Nephron (organoid): Measurements from ENCODE around the gene SOCS1.
A peak's percentile ranks its signal among the peaks of the same experiment; 100 is the strongest.

Source experiments
- H3K27ac Mint-ChIP-seq, 3 experiments: 2 replicates each; pipeline ENCODE4 v1.8.0; 2020; ENCODE audit warnings: mixed read lengths in 3 of 3, mild to moderate bottlenecking in 2 of 3, moderate library complexity in 1 of 3
- H3K27me3 Mint-ChIP-seq: 2 replicates; pipeline ENCODE4 v1.8.0; 2021; ENCODE audit warnings: low read depth, mild to moderate bottlenecking, moderate library complexity, mixed read lengths
- H3K36me3 Mint-ChIP-seq: 2 replicates; pipeline ENCODE4 v1.8.0; 2020; ENCODE audit warnings: low read depth, mixed read lengths
- H3K4me1 Mint-ChIP-seq: 2 replicates; pipeline ENCODE4 v1.8.0; 2020; ENCODE audit warnings: mixed read lengths
- H3K4me3 Mint-ChIP-seq, 3 experiments: 2 replicates each; pipeline ENCODE4 v1.8.0; 2020; ENCODE audit warnings: mild to moderate bottlenecking in 3 of 3, mixed read lengths in 3 of 3, moderate library complexity in 2 of 3
- H3K9me3 Mint-ChIP-seq: 2 replicates; pipeline ENCODE4 v1.8.0; 2020; ENCODE audit warnings: mixed read lengths
- TF ChIP-seq, protein P1 (sequence below), 3 experiments: fragments of 200-600 bp; sonication (generic); IDR thresholded peaks; one replicate each; pipeline ENCODE4 v1.5.0; 2021; ENCODE audit warnings: antibody characterized with exemption in 3 of 3; ENCODE audit not compliant: unreplicated experiment in 3 of 3

Gene SOCS1

DNA sequence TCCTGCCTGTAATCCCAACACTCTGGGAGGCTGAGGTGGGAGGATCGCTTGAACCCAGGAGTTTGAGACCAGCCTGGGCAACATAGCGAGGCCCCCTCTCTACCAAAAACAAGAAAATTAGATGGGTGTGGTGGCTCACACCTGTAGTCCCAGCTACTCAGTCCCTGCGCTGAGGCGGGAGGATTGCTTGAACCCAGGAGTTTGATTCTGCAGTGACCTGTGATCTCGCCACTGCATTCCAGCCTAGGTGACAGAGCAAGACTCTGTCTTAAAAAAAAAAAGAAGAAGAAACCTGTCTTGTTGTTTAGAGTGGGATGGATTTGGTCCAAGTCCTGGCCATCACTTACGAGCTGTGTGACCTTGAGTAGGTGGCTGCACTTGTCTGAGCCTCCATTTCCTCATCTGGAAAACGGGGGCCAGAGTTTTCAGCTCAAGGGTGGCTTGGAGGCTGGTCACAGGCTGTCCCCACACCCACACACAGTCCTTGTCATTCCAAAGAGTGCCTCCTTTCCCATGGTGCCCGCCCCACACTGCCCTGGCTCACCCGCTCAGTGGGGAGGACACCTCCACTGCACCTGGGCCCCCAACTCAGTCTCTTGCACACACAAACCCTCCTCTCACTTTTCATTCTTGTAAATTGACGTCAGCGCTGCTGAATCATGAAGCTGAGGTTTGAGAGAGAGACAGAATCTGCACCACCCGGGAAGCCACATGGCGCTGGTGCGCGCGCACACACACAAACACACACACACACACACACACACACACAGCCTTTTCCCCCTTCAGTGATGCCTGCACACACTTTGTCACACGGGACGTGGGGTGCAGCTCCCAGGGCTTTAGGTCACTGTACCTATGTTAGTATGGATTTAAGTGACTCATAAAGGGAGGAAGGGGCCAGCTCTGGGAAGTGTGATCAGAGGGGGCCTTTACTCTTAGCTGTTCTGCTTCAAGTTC lies 4.2 kb downstream of the SOCS1 start:
- Mint-ChIP-seq H3K27me3 (peaks cover 12% of the 10 kb centered on the region), H3K9me3 (no peaks in the 10 kb centered on the region), H3K4me3 (peak overlapping the region in 2 of 3 experiments; percentile 24 to 48), H3K4me1 (peaks cover 19% of the 10 kb centered on the region), H3K36me3 (peaks cover 12% of the 10 kb centered on the region), H3K27ac (no peak overlapping the region)
- TF ChIP-seq, protein P1, sequence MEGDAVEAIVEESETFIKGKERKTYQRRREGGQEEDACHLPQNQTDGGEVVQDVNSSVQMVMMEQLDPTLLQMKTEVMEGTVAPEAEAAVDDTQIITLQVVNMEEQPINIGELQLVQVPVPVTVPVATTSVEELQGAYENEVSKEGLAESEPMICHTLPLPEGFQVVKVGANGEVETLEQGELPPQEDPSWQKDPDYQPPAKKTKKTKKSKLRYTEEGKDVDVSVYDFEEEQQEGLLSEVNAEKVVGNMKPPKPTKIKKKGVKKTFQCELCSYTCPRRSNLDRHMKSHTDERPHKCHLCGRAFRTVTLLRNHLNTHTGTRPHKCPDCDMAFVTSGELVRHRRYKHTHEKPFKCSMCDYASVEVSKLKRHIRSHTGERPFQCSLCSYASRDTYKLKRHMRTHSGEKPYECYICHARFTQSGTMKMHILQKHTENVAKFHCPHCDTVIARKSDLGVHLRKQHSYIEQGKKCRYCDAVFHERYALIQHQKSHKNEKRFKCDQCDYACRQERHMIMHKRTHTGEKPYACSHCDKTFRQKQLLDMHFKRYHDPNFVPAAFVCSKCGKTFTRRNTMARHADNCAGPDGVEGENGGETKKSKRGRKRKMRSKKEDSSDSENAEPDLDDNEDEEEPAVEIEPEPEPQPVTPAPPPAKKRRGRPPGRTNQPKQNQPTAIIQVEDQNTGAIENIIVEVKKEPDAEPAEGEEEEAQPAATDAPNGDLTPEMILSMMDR (IDR thresholded peaks at IDR 0.05; ENCODE audit: unreplicated experiment in 3 of 3) = no peak

DNA sequence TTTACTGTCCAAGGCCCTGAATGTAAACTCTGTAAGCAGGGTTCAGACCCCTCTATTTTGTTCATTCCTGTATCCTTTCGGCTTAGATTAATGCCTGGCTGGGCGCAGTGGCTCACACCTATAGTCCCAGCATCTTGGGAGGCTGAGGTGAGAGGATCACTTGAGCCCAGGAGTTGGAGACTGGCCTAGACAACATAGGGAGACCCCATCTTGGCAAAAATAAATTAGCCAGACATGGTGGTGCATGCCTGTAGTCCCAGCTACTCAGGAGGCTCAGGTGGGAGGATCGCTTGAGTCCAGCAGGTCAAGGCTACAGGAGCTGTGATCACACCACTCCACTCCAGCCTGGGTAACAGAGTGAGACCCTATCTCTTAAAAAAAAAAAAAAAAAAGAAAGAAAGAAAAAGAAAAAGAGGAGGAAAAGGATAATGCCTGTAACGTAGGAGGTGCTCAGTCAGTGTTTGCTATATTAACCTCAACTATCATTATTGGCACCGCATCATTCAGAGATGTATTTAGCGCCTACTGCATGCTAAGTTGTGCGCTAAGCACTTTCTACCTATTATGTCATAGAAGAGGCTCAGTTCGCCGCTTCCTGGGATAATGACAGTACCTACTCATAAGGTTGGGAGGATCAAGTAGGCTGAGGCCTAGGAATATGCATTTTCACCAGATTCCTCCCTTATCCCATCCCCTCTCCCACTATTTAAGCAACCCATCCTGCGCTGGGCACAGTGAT lies 5.0 kb downstream of the SOCS1 start:
- Mint-ChIP-seq H3K27me3 (peaks cover 11% of the 10 kb centered on the region), H3K4me1 (peaks cover 19% of the 10 kb centered on the region), H3K4me3 (no peak overlapping the region), H3K36me3 (peaks cover 12% of the 10 kb centered on the region), H3K9me3 (no peaks in the 10 kb centered on the region), H3K27ac (no peak overlapping the region)
- TF ChIP-seq, protein P1 (IDR thresholded peaks at IDR 0.05; ENCODE audit: unreplicated experiment in 3 of 3) = no peak

DNA sequence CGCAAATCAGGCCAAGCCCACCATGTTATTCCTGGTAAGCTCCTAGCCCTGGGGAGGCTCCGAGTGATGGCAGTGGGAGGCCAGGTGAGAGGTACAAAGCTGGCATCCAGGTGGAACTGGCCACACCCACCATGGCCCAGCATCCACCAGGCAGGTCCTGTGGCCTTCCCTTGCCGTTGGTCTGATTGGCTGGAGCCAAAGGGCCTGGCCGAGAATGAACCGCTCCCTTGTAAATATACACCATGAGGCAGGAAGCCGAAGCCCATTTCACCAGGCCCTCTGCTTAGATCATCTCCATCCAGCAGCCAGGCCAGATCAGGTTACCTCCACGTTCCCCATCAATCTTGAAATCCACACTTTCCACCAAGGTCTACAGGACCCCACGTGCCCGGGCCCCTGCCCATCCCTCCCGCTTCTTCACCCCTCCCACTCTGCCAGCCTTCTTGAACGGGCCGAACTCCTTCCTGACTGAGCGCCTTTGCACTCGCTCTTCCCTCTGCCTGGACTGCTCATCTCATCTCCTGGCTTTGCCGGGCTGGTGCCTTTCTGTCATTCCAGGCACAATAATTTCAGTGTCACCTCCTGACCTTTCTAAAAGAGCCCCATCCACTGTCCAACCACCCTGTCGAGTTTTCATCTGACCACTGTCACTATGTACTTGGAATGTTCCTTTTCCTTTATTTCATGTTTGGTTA lies 5.8 kb downstream of the SOCS1 start:
- Mint-ChIP-seq H3K36me3 (peaks cover 12% of the 10 kb centered on the region), H3K27me3 (peaks cover 12% of the 10 kb centered on the region), H3K4me3 (no peak overlapping the region), H3K9me3 (no peaks in the 10 kb centered on the region), H3K27ac (no peak overlapping the region), H3K4me1 (peaks cover 24% of the 10 kb centered on the region)
- TF ChIP-seq, protein P1 (IDR thresholded peaks at IDR 0.05; ENCODE audit: unreplicated experiment in 3 of 3) = no peak

DNA sequence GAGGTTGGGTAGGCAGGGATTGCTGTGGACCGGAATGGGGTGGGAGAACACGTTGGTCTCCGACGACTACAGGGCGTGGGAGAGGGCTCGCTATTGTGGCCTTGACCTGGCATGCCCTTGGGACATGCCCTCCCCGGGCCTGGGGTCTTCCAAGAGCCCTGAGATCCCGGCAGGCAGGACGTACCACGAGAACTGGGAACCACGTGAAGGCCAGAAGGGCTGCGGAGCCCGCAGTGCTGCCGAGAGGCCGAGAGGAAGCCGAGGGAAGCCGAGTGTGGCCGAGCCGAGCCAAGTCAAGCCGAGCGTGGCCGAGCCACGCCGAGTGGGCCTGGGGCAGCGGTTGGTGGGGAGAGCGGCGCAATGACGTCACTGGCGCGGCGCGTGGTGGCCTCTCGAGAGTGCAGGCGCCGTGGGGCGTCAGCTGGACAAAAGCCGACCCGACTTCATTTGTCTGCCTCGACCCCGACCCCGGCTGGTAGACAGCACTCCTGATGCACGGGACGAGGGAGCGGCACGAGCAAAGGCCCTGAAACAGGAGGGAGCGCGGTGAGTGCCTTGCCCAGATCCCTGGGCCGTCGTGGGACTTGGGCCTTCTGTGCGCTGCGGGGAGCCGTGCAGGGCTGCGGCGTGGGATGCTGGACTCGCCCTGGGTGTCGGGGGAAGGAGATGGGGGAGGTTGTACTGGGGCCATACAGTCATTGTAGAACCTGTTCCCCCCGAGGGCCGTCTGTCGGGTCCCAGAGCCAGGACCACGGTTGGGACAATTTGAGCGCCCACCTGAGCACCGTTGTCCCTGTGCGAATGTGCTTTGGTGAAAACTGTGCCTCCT lies 6.6 kb downstream of the SOCS1 start:
- TF ChIP-seq, protein P1 (IDR thresholded peaks at IDR 0.05; ENCODE audit: unreplicated experiment in 3 of 3) = no peak

DNA sequence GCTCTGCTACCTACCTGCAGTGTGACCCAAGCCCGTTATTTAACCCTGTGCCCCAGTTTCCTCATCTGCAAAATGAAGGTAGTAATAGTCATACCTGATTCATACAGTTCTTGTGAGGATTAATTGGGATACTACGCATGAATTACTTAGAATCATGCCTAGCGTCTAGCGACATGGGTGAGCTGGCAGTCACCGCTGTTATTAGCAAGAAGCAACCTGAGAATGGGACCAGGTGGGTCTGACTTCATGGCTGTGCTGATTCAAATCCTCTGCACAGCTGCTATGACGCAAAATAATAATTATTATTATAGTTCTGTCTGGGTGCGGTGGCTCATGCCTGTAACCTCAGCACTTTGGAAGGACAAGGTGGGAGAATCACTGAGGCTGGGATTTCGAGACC lies 7.9 kb downstream of the SOCS1 start:
- Mint-ChIP-seq H3K4me1 (peaks cover 19% of the 10 kb centered on the region), H3K27me3 (peaks cover 15% of the 10 kb centered on the region), H3K4me3 (no peak overlapping the region), H3K36me3 (peaks cover 7% of the 10 kb centered on the region), H3K27ac (no peak overlapping the region), H3K9me3 (no peaks in the 10 kb centered on the region)
- TF ChIP-seq, protein P1 (IDR thresholded peaks at IDR 0.05; ENCODE audit: unreplicated experiment in 3 of 3) = no peak

More for the DNA sequence above, 6.6 kb downstream of the SOCS1 start:
- Mint-ChIP-seq H3K27ac (no peak overlapping the region), H3K36me3 (peaks cover 12% of the 10 kb centered on the region), H3K4me3 (no peak overlapping the region), H3K4me1 (peaks cover 27% of the 10 kb centered on the region), H3K27me3 (peaks cover 19% of the 10 kb centered on the region), H3K9me3 (no peaks in the 10 kb centered on the region)
